Panc1 (cell line): ENCODE results near the gene KRTAP10-4. TPM values are rescaled to one million over a fixed set of nuclear protein-coding genes. Genes with fewer than 3 reads are reported as not detected.

Source experiments
- ATAC-seq: fragments of 200-7000 bp; cut with Tn5 transposase; 2 replicates; pipeline ENCODE4 v1.9.1; 2020; ENCODE audit warnings: mild to moderate bottlenecking, moderate library complexity
- BruUV-seq: library from RNA; stranded (reverse); fragments of 400-500 nt; replicated peaks from 2 replicates; lab custom pipeline; 2021; lab: Mats Ljungman, UMichigan
- CTCF ChIA-PET: fragments of 300-600 bp; sonication (Branson Sonifier 250); formaldehyde crosslinking; loops from one replicate; lab custom pipeline; 2022; ENCODE audit warnings: antibody characterized with exemption; lab: Charles Lee
- POLR2A ChIA-PET: fragments of 300-600 bp; sonication (Branson Sonifier 250); formaldehyde crosslinking; loops from one replicate; lab custom pipeline; 2022; ENCODE audit warnings: antibody characterized with exemption; lab: Charles Lee
- DNase-seq: peaks from one replicate; pipeline ENCODE4 v3.0.0-alpha.2; 2010; ENCODE audit warnings: low read depth, low spot score
- H3K27ac ChIP-seq: 2 replicates; pipeline ENCODE4 v1.5.1; 2011; ENCODE audit warnings: mild to moderate bottlenecking, low read length, inconsistent platforms
- H3K27me3 ChIP-seq: fragments of 200-500 bp; sonication (Bioruptor generic); 2 replicates; pipeline ENCODE4 v1.6.0; 2014; ENCODE audit warnings: low read length, inconsistent platforms; ENCODE audit not compliant: control insufficient read depth, insufficient read depth
- H3K36me3 ChIP-seq: fragments of 200-500 bp; sonication (Bioruptor generic); 2 replicates; pipeline ENCODE4 v1.5.1; 2014; ENCODE audit warnings: inconsistent platforms, mild to moderate bottlenecking, low read length, moderate library complexity; ENCODE audit not compliant: control insufficient read depth, insufficient read depth
- H3K4me1 ChIP-seq: 2 replicates; pipeline ENCODE4 v1.5.1; 2011; ENCODE audit warnings: inconsistent platforms, mild to moderate bottlenecking, low read length, moderate library complexity; ENCODE audit not compliant: control insufficient read depth, insufficient read depth
- H3K4me3 ChIP-seq, 2 experiments: 2 replicates each; pipeline ENCODE4 v1.5.1; 2011 to 2012; ENCODE audit warnings: low read depth in 2 of 2, low read length in 2 of 2, mild to moderate bottlenecking in 2 of 2, inconsistent platforms in 1 of 2, moderate library complexity in 1 of 2
- H3K9me3 ChIP-seq: fragments of 200-500 bp; sonication (Bioruptor generic); 2 replicates; pipeline ENCODE4 v1.5.1; 2014; ENCODE audit warnings: low read depth, mild to moderate bottlenecking, inconsistent platforms, low read length, moderate library complexity; ENCODE audit not compliant: control insufficient read depth, insufficient read depth
- CTCF ChIP-seq: fragments of 450-650 bp; IDR thresholded peaks from 2 replicates; pipeline ENCODE4 v1.5.1; 2017; ENCODE audit warnings: mild to moderate bottlenecking
- POLR2AphosphoS5 ChIP-seq: IDR thresholded peaks from 2 replicates; pipeline ENCODE4 v1.6.1; 2012; ENCODE audit warnings: mild to moderate bottlenecking, low read depth, low read length, moderate library complexity
- REST ChIP-seq, 2 experiments: IDR thresholded peaks; 2 replicates each; pipeline ENCODE4 v1.6.1; 2011 to 2012; ENCODE audit warnings: low read depth in 2 of 2, control low read depth in 1 of 2, low read length in 1 of 2, mild to moderate bottlenecking in 1 of 2, moderate library complexity in 1 of 2; ENCODE audit not compliant: insufficient read depth in 1 of 2
- SIN3A ChIP-seq: IDR thresholded peaks from 2 replicates; pipeline ENCODE4 v1.6.1; 2012; ENCODE audit warnings: low read depth, mild to moderate bottlenecking, low read length, moderate library complexity, borderline replicate concordance; ENCODE audit not compliant: insufficient read depth
- TCF7L2 ChIP-seq: IDR thresholded peaks from 2 replicates; pipeline ENCODE4 v1.6.1; 2011; ENCODE audit warnings: mild to moderate bottlenecking, low read depth, low read length, inconsistent platforms
- in situ Hi-C: cut with HindIII; loops from 2 replicates; pipeline ENCODE4 v1.10.0; 2016; ENCODE audit warnings: low sequenced_read_pairs, low pct_unique_long_range_greater_than_20kb
- intact Hi-C: fragments of 100-400 bp; cut with micrococcal nuclease; formaldehyde crosslinking; loops from one replicate; pipeline ENCODE4 v1.10.0; 2022; ENCODE audit not compliant: unreplicated experiment
- total RNA-seq: library from RNA; stranded (reverse); gene quantifications from one replicate; pipeline ENCODE4 v1.2.1, GENCODE V29; 2021; ENCODE audit not compliant: unreplicated experiment

KRTAP10-4 gene
- total RNA-seq, 1 experiment from 2014 or later = not detected

- DNase-seq = no peak
- H3K27ac ChIP-seq = no peak overlapping the region
- H3K27me3 ChIP-seq = peaks cover 4% of the 10 kb centered on the region
- POLR2A ChIA-PET = no interaction called here
- no peaks in the 10 kb centered on the region for H3K36me3 ChIP-seq
- ATAC-seq = no peak
- 0 out of 2 replicates have a peak, but pooled peaks cover 7% of the 10 kb centered on the region for H3K9me3 ChIP-seq
- in situ Hi-C loops (no loop called here), intact Hi-C loops (no loop called here)
- no peak overlapping the region for H3K4me3 ChIP-seq
- no TSS peak for BruUV-seq
- TF ChIP-seq CTCF (no peak), REST (IDR thresholded peaks at IDR 0.05; ENCODE audit: insufficient read depth in 1 of 2, low read depth in 2 of 2, low read length in 1 of 2) (no peak), TCF7L2 (no peak), SIN3A (no peak), POLR2AphosphoS5 (no peak)
- H3K4me1 ChIP-seq = peaks cover 4% of the 10 kb centered on the region; the same call in 1 of the 2 replicates
- CTCF ChIA-PET = no interaction called here
Observed at GRCh38 chr21:44582055-44582454, 8.5 kb downstream of the KRTAP10-4 start.

GRCh38 chr21:44583089-44583799 lies 9.7 kb downstream of the KRTAP10-4 start:
- H3K36me3 ChIP-seq = no peaks in the 10 kb centered on the region
- in situ Hi-C loops (no loop called here), intact Hi-C loops (no loop called here)
- peaks cover 4% of the 10 kb centered on the region for H3K27me3 ChIP-seq
- DNase-seq (no peak), ATAC-seq (no peak)
- H3K4me1 ChIP-seq = peaks cover 4% of the 10 kb centered on the region; the same call in 1 of the 2 replicates
- H3K9me3 ChIP-seq = 0 out of 2 replicates have a peak, but pooled peaks cover 7% of the 10 kb centered on the region
- ChIA-PET POLR2A (no interaction called here), CTCF (no interaction called here)
- no peak overlapping the region for H3K4me3 ChIP-seq
- BruUV-seq = no TSS peak
- no peak overlapping the region for H3K27ac ChIP-seq
- TF ChIP-seq SIN3A = no peak
- TF ChIP-seq CTCF = no peak
- TF ChIP-seq TCF7L2 = no peak
- TF ChIP-seq POLR2AphosphoS5 = no peak
- TF ChIP-seq REST (IDR thresholded peaks at IDR 0.05; ENCODE audit: insufficient read depth in 1 of 2, low read depth in 2 of 2, low read length in 1 of 2) = no peak
